Esophagus muscularis mucosa (tissue), 4 donors: Measurements from ENCODE around the gene PLXDC2. TPM values are rescaled to one million over a fixed set of nuclear protein-coding genes. Genes with fewer than 3 reads are reported as not detected.

Source experiments
- DNase-seq: peaks from one replicate; pipeline ENCODE4 v3.0.0-alpha.2; 2017; ENCODE audit errors: extremely low spot score
- H3K27ac ChIP-seq, 4 donors: fragments of 200-600 bp; sonication (generic); replicated peaks in 1 of 4; 1 replicate in 3 of 4; 2 replicates in 1 of 4; pipeline ENCODE4 v1.5.1; 2016 to 2019; ENCODE audit warnings: mild to moderate bottlenecking in 1 of 4
- H3K27me3 ChIP-seq, 4 donors: fragments of 200-600 bp; sonication (generic); one replicate each; pipeline versions ENCODE4 v1.5.1 to v1.6.0; 2016 to 2019
- H3K36me3 ChIP-seq, 4 donors: fragments of 200-600 bp; sonication (generic); one replicate each; pipeline ENCODE4 v1.5.1; 2016 to 2019
- H3K4me1 ChIP-seq, 4 donors: fragments of 200-600 bp; sonication (generic); one replicate each; pipeline ENCODE4 v1.5.1; 2016 to 2019
- H3K4me3 ChIP-seq, 4 donors: fragments of 200-600 bp; sonication (generic); 1 replicate in 2 of 4; 2 replicates in 2 of 4; pipeline ENCODE4 v1.5.1; 2016 to 2019; ENCODE audit warnings: mild to moderate bottlenecking in 4 of 4, moderate library complexity in 1 of 4
- H3K9me3 ChIP-seq, 4 donors: fragments of 200-600 bp; sonication (generic); 1 replicate in 3 of 4; 2 replicates in 1 of 4; pipeline ENCODE4 v1.5.1; 2016 to 2019
- EP300 ChIP-seq: sonication (generic); formaldehyde crosslinking; IDR thresholded peaks from one replicate; pipeline ENCODE4 v1.6.1; 2017; ENCODE audit warnings: antibody characterized with exemption
- POLR2A ChIP-seq: fragments of 450-650 bp; IDR thresholded peaks from one replicate; pipeline ENCODE4 v1.6.1; 2017; ENCODE audit warnings: antibody characterized with exemption, moderate library complexity, mild to moderate bottlenecking, low read depth
- POLR2AphosphoS5 ChIP-seq, 2 donors: sonication (generic); formaldehyde crosslinking; IDR thresholded peaks; one replicate each; pipeline ENCODE4 v1.6.1; 2017; ENCODE audit warnings: antibody characterized with exemption in 2 of 2
- WGBS: methylation state at CpG from one replicate; pipeline ENCODE4 v1.1.5; 2018; 5-methylcytosine and 5-hydroxymethylcytosine counted together
- intact Hi-C: fragments of 100-400 bp; cut with DNase I; formaldehyde crosslinking; loops from one replicate; pipeline ENCODE4 v1.15.1; 2023
- total RNA-seq, 4 donors: library from RNA; depleted of rRNA; stranded (reverse); fragments of >200 nt; gene quantifications; one replicate each; pipeline versions ENCODE4 v1.1.0 to v1.2.1, GENCODE V29; 2016
- TF ChIP-seq, protein P1 (sequence below), 3 experiments: fragments of 200-600 bp in 2 of 3; fragments of 450-650 bp in 1 of 3; sonication (generic) in 2 of 3; IDR thresholded peaks; one replicate each; pipeline ENCODE4 v1.5.1; 2017 to 2019; ENCODE audit warnings: antibody characterized with exemption in 3 of 3, mild to moderate bottlenecking in 2 of 3, moderate library complexity in 1 of 3

PLXDC2 gene
- total RNA-seq, 4 donors from 2014 or later: 28.7 to 54.2 (median 42.4) TPM

DNA sequence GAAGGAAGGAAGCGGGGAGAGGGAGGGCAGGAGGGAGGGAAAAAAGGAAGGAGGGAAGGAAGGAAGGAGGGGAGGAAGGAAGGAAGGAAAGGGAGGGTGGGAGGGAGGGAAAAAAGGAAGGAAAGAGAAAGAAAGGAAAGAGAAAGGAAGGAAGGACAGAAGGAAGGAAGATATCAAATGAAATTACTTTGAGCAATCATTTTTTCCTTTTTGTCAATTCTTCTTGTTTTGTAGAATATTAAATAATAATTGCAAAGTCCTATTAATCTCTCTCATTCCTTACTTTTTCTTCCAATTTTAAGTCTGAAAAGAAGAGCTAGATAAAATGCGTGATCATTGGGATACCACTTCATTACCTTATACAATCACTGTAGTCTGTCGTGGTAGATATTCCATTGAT is 117.5 kb downstream of the PLXDC2 start:
- TF ChIP-seq EP300 (no peak), POLR2AphosphoS5 (IDR thresholded peaks at IDR 0.05) (no peak), POLR2A (no peak)
- TF ChIP-seq, protein P1, sequence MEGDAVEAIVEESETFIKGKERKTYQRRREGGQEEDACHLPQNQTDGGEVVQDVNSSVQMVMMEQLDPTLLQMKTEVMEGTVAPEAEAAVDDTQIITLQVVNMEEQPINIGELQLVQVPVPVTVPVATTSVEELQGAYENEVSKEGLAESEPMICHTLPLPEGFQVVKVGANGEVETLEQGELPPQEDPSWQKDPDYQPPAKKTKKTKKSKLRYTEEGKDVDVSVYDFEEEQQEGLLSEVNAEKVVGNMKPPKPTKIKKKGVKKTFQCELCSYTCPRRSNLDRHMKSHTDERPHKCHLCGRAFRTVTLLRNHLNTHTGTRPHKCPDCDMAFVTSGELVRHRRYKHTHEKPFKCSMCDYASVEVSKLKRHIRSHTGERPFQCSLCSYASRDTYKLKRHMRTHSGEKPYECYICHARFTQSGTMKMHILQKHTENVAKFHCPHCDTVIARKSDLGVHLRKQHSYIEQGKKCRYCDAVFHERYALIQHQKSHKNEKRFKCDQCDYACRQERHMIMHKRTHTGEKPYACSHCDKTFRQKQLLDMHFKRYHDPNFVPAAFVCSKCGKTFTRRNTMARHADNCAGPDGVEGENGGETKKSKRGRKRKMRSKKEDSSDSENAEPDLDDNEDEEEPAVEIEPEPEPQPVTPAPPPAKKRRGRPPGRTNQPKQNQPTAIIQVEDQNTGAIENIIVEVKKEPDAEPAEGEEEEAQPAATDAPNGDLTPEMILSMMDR (IDR thresholded peaks at IDR 0.05): no peak
- intact Hi-C loops: no loop called here

DNA sequence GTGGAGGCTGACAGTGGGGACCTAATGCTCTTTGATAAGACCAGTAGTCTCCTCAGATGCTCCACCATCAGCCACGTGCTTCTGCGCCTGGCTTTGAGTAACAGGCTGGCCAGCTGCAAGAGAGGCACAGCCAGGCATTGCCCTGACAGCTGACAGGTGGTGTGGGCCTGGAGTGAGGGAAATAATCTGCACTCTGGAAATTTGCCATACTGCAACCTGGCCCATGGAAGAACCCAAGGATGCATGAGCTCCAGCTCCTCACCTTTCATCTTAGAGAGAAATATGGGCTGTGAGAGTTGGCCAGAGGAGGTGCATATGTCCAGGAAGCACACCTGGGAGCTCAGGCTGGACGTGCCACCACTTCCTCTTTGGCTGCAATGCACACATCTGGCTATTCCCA is 118.9 kb downstream of the PLXDC2 start:
- Histone ChIP-seq H3K4me3 (no peak overlapping the region), H3K36me3 (no peaks in the 10 kb centered on the region), H3K27ac (no peak overlapping the region), H3K9me3 (no peaks in the 10 kb centered on the region), H3K27me3 (no peaks in the 10 kb centered on the region), H3K4me1 (peaks cover 24 to 26% (median 25%) of the 10 kb centered on the region in 4 donors)
- DNase-seq: no peak
- intact Hi-C loops: no loop called here
- TF ChIP-seq POLR2A: no peak
- TF ChIP-seq EP300: no peak
- WGBS: 64% methylated on average over 3 of the region's 3 CpGs

More for the DNA sequence above, 117.5 kb downstream of the PLXDC2 start:
- no peak overlapping the region for H3K27ac ChIP-seq
- peaks cover 37 to 40% (median 38%) of the 10 kb centered on the region in 4 donors for H3K4me1 ChIP-seq
- H3K36me3 ChIP-seq: no peaks in the 10 kb centered on the region
- no peak overlapping the region for H3K4me3 ChIP-seq
- no peaks in the 10 kb centered on the region for H3K27me3 ChIP-seq
- no peaks in the 10 kb centered on the region for H3K9me3 ChIP-seq
- DNase-seq: no peak
- WGBS: 94% methylated on average over 3 of the region's 3 CpGs

DNA sequence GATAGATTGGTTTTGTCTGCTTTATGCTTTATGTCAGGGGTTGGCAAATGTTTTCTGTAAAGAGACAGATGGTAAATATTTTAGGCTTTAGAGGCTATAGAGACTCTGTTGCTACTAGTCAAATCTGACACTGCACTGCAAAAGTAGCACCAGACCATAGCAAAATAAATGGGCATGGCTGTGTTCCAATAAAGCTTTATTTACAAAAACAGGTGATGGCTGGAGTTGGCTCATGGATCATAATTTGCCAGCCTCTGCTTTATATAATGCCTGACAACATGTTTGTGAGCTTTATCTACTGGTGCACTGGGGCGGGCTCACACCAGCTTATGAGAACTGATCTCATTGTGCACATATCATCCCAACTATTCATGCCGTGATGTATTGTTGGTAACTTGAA is 120.1 kb downstream of the PLXDC2 start:
- TF ChIP-seq EP300: no peak
- TF ChIP-seq POLR2AphosphoS5 (IDR thresholded peaks at IDR 0.05): no peak
- TF ChIP-seq, protein P1 (IDR thresholded peaks at IDR 0.05): no peak
- TF ChIP-seq POLR2A: no peak
- no peak overlapping the region for H3K4me3 ChIP-seq
- H3K27ac ChIP-seq: no peak overlapping the region
- DNase-seq: no peak
- H3K9me3 ChIP-seq: no peaks in the 10 kb centered on the region
- H3K27me3 ChIP-seq: no peaks in the 10 kb centered on the region
- intact Hi-C loops: no loop called here
- H3K36me3 ChIP-seq: no peaks in the 10 kb centered on the region
- H3K4me1 ChIP-seq: peaks cover 13 to 22% (median 17%) of the 10 kb centered on the region in 4 donors
- 100% methylated on average over 2 of the region's 2 CpGs for WGBS

DNA sequence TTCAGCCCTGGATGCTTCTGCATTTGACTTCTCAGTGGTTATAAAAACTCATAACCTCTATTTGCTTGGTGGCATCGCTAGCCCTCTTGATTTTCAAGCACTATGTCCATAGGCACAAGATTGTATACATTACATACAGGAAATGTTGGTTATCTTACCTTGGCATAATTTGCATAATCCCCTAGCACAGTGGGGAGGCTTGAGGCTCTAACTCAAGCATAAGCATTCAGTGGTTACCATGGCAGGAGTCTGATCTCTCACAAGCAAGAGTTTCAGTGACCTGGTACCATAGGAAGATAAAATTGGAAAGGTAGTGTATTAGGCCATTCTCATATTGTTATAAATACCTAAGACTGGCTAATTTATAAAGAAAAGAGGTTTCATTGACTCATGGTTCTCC is 121.8 kb downstream of the PLXDC2 start:
- H3K4me3 ChIP-seq: no peak overlapping the region
- 91% methylated on average over 1 of the region's 1 CpG for WGBS
- H3K36me3 ChIP-seq: no peaks in the 10 kb centered on the region
- no peak overlapping the region for H3K27ac ChIP-seq
- TF ChIP-seq POLR2AphosphoS5 (IDR thresholded peaks at IDR 0.05) (no peak), EP300 (no peak), POLR2A (no peak)
- TF ChIP-seq, protein P1 (IDR thresholded peaks at IDR 0.05): no peak
- intact Hi-C loops: no loop called here
- peaks cover 0 to 9% (median 2%) of the 10 kb centered on the region in 4 donors for H3K4me1 ChIP-seq
- DNase-seq: no peak
- no peaks in the 10 kb centered on the region for H3K27me3 ChIP-seq
- no peaks in the 10 kb centered on the region for H3K9me3 ChIP-seq

DNA sequence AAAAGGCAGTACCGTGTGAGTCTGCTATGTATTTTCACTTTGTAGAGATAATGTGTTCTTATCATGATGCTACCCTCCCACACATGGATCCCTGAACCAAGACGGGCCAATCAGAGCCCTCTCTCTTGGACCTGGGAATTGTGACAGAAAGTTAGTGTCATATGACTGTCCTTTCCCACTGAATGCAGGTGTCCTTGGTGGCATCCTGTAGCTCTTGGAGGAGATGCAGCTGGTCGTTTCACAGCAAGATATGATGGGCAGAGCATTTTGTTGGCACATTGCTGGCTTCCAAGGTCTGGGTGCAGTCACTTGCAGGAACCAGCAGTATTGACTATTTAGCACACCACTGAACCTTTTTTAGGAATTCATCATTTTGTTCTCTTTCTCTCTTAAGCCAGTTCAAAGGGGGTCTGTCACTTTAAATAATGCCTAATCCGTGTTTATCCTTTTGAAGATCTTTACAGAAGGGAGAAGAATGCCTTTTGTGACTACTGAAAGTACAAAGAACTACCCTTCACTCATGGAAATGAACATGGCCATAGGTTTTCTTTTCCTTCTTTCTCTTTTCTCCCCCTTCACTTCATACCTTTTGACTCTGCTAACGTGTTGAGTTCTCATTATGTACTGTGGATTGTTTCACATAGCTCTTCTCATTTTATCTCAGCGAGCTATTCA is 125.1 kb downstream of the PLXDC2 start:
- Histone ChIP-seq H3K27me3 (no peaks in the 10 kb centered on the region), H3K36me3 (no peaks in the 10 kb centered on the region), H3K4me3 (no peak overlapping the region), H3K9me3 (no peaks in the 10 kb centered on the region), H3K4me1 (peaks cover 19 to 27% (median 21%) of the 10 kb centered on the region in 4 donors), H3K27ac (no peak overlapping the region)
- intact Hi-C loops: no loop called here
- no peak for TF ChIP-seq POLR2A
- TF ChIP-seq POLR2AphosphoS5 (IDR thresholded peaks at IDR 0.05): no peak
- no peak for TF ChIP-seq EP300
- WGBS: 79% methylated on average over 6 of the region's 6 CpGs
- DNase-seq: no peak
